ENCODE measurements around the gene OMA1.

- no peak for TF ChIP-seq CTCF (optimal IDR thresholded peaks at IDR 0.05 in 1 of 3, IDR thresholded peaks at IDR 0.05 in 1 of 3, conservative IDR thresholded peaks at IDR 0.05 in 1 of 3; ENCODE audit: extremely low read depth in 1 of 3, insufficient read depth in 2 of 3, low read length in 3 of 3)
- TF ChIP-seq EZH2 (IDR thresholded peaks at IDR 0.05; ENCODE audit: low read length): no peak
These were observed 39.1 kb upstream of the OMA1 start for GRCh38 chr1:58585581-58586151.

All from keratinocyte (primary cell).